Testis (tissue), 3 donors: ENCODE measurements around the gene MYO18B. TPM values are rescaled to one million over a fixed set of nuclear protein-coding genes. Genes with fewer than 3 reads are reported as not detected.

Source experiments
- DNase-seq: peaks from one replicate; pipeline ENCODE4 v3.0.0-alpha.2; 2019
- H3K27ac ChIP-seq, 2 donors: fragments of 200-600 bp; sonication (generic); one replicate each; pipeline ENCODE4 v1.5.1; 2019
- H3K27me3 ChIP-seq: fragments of 200-600 bp; sonication (generic); one replicate; pipeline ENCODE4 v1.5.1; 2019
- H3K36me3 ChIP-seq: fragments of 200-600 bp; sonication (generic); one replicate; pipeline ENCODE4 v1.5.1; 2017; ENCODE audit warnings: low read depth; ENCODE audit errors: missing control alignments
- H3K4me1 ChIP-seq: fragments of 200-600 bp; sonication (generic); one replicate; pipeline ENCODE4 v1.5.1; 2019
- H3K4me3 ChIP-seq, 2 donors: fragments of 200-600 bp; sonication (generic); one replicate each; pipeline ENCODE4 v1.5.1; 2017 to 2019
- H3K9me3 ChIP-seq: fragments of 200-600 bp; sonication (generic); one replicate; pipeline ENCODE4 v1.5.1; 2017
- POLR2A ChIP-seq: fragments of 450-650 bp; IDR thresholded peaks from one replicate; pipeline ENCODE4 v1.6.1; 2017; ENCODE audit warnings: antibody characterized with exemption, mild to moderate bottlenecking, moderate library complexity
- WGBS, 2 donors: methylation state at CpG; one replicate each; pipeline ENCODE4 v1.1.5; 2018; 5-methylcytosine and 5-hydroxymethylcytosine counted together
- intact Hi-C: fragments of 100-400 bp; cut with DNase I; formaldehyde crosslinking; loops from one replicate; pipeline ENCODE4 v1.15.1; 2023; ENCODE audit warnings: low total_unique reads
- polyA plus RNA-seq: library from polyadenylated mRNA; stranded (reverse); fragments of 350-450 nt; fragmentation: Illumina TruSeq; extraction: RNeasy Lipid Tissue Mini Kit (QIAGEN cat#74804); gene quantifications from one replicate; pipeline ENCODE4 v1.2.3, GENCODE V29; 2014; ENCODE audit warnings: low read depth, low replicate concordance; ENCODE audit not compliant: insufficient read depth
- total RNA-seq, 2 donors: library from RNA; depleted of rRNA; stranded (reverse); fragments of >200 nt; gene quantifications; one replicate each; pipeline ENCODE4 v1.2.3, GENCODE V29; 2016
- TF ChIP-seq, protein P1 (sequence below), 3 experiments: fragments of 450-650 bp in 2 of 3; fragments of 200-600 bp in 1 of 3; sonication (generic) in 1 of 3; IDR thresholded peaks; one replicate each; pipeline ENCODE4 v1.5.1; 2016 to 2019; ENCODE audit warnings: antibody characterized with exemption in 3 of 3, mild to moderate bottlenecking in 2 of 3, moderate library complexity in 1 of 3

MYO18B gene
- total and polyA plus RNA-seq, 3 donors from 2014 or later = 23.6 to 40.3 (median 28.6) TPM

DNA sequence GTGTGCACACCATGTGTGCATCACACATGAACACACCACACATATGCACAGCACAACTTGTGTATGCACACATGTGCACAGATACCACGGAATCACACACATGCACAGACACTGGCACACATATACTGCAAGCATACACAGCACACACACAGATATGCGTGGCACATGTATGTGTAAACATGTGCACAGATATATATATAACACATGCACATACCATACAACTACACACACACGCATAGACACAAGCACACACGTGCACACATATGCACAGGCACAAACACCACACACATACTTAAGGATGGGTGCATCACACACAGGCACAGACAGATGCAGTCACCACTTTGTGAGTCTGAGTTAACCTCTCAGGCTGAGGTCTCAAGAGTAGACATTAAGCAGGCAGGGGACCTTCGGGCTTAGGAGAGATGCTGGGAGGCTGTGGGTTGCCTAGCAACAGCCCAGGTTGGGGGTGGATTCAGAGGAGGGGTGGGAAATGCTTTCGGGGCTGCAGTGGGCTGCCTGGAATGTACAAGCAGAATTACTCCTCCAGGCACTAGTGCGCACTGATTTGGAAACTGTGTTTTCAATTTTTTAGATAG lies 82.9 kb downstream of the MYO18B start:
- no peak for DNase-seq

GRCh38 chr22:25827415-25827814 lies 85.4 kb downstream of the MYO18B start:
- no peak for TF ChIP-seq POLR2A
- TF ChIP-seq, protein P1, sequence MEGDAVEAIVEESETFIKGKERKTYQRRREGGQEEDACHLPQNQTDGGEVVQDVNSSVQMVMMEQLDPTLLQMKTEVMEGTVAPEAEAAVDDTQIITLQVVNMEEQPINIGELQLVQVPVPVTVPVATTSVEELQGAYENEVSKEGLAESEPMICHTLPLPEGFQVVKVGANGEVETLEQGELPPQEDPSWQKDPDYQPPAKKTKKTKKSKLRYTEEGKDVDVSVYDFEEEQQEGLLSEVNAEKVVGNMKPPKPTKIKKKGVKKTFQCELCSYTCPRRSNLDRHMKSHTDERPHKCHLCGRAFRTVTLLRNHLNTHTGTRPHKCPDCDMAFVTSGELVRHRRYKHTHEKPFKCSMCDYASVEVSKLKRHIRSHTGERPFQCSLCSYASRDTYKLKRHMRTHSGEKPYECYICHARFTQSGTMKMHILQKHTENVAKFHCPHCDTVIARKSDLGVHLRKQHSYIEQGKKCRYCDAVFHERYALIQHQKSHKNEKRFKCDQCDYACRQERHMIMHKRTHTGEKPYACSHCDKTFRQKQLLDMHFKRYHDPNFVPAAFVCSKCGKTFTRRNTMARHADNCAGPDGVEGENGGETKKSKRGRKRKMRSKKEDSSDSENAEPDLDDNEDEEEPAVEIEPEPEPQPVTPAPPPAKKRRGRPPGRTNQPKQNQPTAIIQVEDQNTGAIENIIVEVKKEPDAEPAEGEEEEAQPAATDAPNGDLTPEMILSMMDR (IDR thresholded peaks at IDR 0.05) = no peak
- WGBS, 2 donors = 50 to 68% methylated on average over 4 to 9 of the region's 9 CpGs
- Histone ChIP-seq H3K4me3 (no peak overlapping the region), H3K4me1 (no peaks in the 10 kb centered on the region), H3K36me3 (no peaks in the 10 kb centered on the region), H3K27ac (no peak overlapping the region), H3K27me3 (no peaks in the 10 kb centered on the region), H3K9me3 (no peaks in the 10 kb centered on the region)
- no peak for DNase-seq
- intact Hi-C loops = no loop called here

More for the DNA sequence above, 82.9 kb downstream of the MYO18B start:
- TF ChIP-seq POLR2A = no peak
- TF ChIP-seq, protein P1 (IDR thresholded peaks at IDR 0.05) = no peak
- Histone ChIP-seq H3K4me1 (no peaks in the 10 kb centered on the region), H3K27me3 (no peaks in the 10 kb centered on the region), H3K27ac (no peak overlapping the region), H3K36me3 (no peaks in the 10 kb centered on the region), H3K4me3 (no peak overlapping the region), H3K9me3 (no peaks in the 10 kb centered on the region)
- intact Hi-C loops = no loop called here
- WGBS, 2 donors = 63 to 72% methylated on average over 7 of the region's 7 CpGs

DNA sequence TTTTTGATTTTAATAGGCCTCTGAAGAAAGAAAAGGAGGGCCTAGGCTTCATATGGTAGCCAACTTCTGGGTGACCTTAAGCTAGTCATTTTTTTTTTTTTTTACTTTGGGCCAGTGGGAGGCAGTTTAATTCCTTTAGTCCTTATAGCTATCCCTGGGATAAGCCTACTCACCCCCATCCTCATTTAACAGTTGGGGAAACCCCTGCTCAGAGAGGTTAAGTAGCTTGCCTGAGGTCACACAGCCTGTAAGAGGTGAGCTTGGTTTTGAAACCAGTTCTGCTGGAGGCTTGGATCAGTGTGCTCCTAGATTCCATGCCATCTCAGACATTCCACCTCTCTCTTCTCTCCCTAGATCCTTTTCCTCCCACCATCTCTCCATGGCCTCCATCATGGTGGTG lies 86.4 kb downstream of the MYO18B start:
- Histone ChIP-seq H3K4me3 (no peak overlapping the region), H3K4me1 (no peaks in the 10 kb centered on the region), H3K9me3 (no peaks in the 10 kb centered on the region), H3K27ac (no peak overlapping the region), H3K27me3 (no peaks in the 10 kb centered on the region), H3K36me3 (no peaks in the 10 kb centered on the region)
- intact Hi-C loops = no loop called here
- no peak for DNase-seq
- TF ChIP-seq POLR2A = no peak
- TF ChIP-seq, protein P1 (IDR thresholded peaks at IDR 0.05) = no peak

- Histone ChIP-seq H3K27ac (no peak overlapping the region), H3K4me1 (no peaks in the 10 kb centered on the region), H3K9me3 (no peaks in the 10 kb centered on the region), H3K27me3 (no peaks in the 10 kb centered on the region), H3K36me3 (no peaks in the 10 kb centered on the region), H3K4me3 (no peak overlapping the region)
- intact Hi-C loops = no loop called here
- no peak for DNase-seq
- 90 to 91% methylated on average over 5 of the region's 5 CpGs for WGBS, 2 donors
- TF ChIP-seq, protein P1 (IDR thresholded peaks at IDR 0.05) = no peak
- TF ChIP-seq POLR2A = no peak
Observed at GRCh38 chr22:25829237-25829636, 87.2 kb downstream of the MYO18B start.
